Measurements from ENCODE around the gene ANTXR2.
"Not testable (repeated sequence)": the region's sequence is repeated elsewhere in the genome, so short reads cannot be mapped to it uniquely, and the experiment has no call there.

ANTXR2 gene

GRCh38 chr4:80017125-80017854 is 55.7 kb downstream of the ANTXR2 start:
- peak; percentile 82 for DNase-seq

- DNase-seq, result peak; percentile 33
Observed at GRCh38 chr4:80016506-80016905, 56.5 kb downstream of the ANTXR2 start.

GRCh38 chr4:80015407-80016189 is 57.4 kb downstream of the ANTXR2 start:
- no peak for DNase-seq

- DNase-seq, result no peak
Observed at GRCh38 chr4:80014531-80014930, 58.5 kb downstream of the ANTXR2 start.

- DNase-seq, result no peak
Observed at GRCh38 chr4:80012291-80012690, 60.7 kb downstream of the ANTXR2 start.

- peak; percentile 92 for DNase-seq
Observed at GRCh38 chr4:80011636-80012236, 61.3 kb downstream of the ANTXR2 start.

GRCh38 chr4:80010316-80010715 is 62.7 kb downstream of the ANTXR2 start:
- DNase-seq, result no peak

GRCh38 chr4:80009806-80010205 is 63.2 kb downstream of the ANTXR2 start:
- no peak for DNase-seq

- DNase-seq, result no peak
Observed at GRCh38 chr4:80008971-80009370, 64.1 kb downstream of the ANTXR2 start.

GRCh38 chr4:80008351-80008750 is 64.7 kb downstream of the ANTXR2 start:
- DNase-seq, result no peak

- no peak for DNase-seq
Observed at GRCh38 chr4:80007745-80008149, 65.3 kb downstream of the ANTXR2 start.

GRCh38 chr4:80006935-80007744 is 65.9 kb downstream of the ANTXR2 start:
- peak; percentile 34 for DNase-seq

- DNase-seq, result no peak
Observed at GRCh38 chr4:80005863-80006262, 67.2 kb downstream of the ANTXR2 start.

GRCh38 chr4:80004319-80004718 is 68.7 kb downstream of the ANTXR2 start:
- DNase-seq, result no peak

GRCh38 chr4:80002559-80002958 is 70.5 kb downstream of the ANTXR2 start:
- DNase-seq, result not testable (repeated sequence)

GRCh38 chr4:79999048-79999447 is 74.0 kb downstream of the ANTXR2 start:
- DNase-seq, result not testable (repeated sequence)

- no peak for DNase-seq
Observed at GRCh38 chr4:79998201-79998600, 74.8 kb downstream of the ANTXR2 start.

- no peak for DNase-seq
Observed at GRCh38 chr4:79996851-79997250, 76.2 kb downstream of the ANTXR2 start.

- no peak for DNase-seq
Observed at GRCh38 chr4:79993476-79993875, 79.6 kb downstream of the ANTXR2 start.

- no peak for DNase-seq
Observed at GRCh38 chr4:79991601-79992000, 81.4 kb downstream of the ANTXR2 start.

GRCh38 chr4:79991100-79991499 is 81.9 kb downstream of the ANTXR2 start:
- DNase-seq, result not testable (repeated sequence)

GRCh38 chr4:79987401-79987800 is 85.6 kb downstream of the ANTXR2 start:
- no peak for DNase-seq

- no peak for DNase-seq
Observed at GRCh38 chr4:79983431-79983830, 89.6 kb downstream of the ANTXR2 start.

Data from fibroblast of skin of scalp (primary cell).